NB4 (cell line): ENCODE data around the gene RNF112.

Experiments used
- CTCF ChIP-seq: IDR thresholded peaks from one replicate; pipeline ENCODE4 v1.5.1; 2012; ENCODE audit warnings: low read depth, low read length
- MYC ChIP-seq: IDR thresholded peaks from 2 replicates; pipeline ENCODE4 v1.6.1; 2011; ENCODE audit warnings: low read depth, low read length
- POLR2A ChIP-seq: IDR thresholded peaks from 2 replicates; pipeline ENCODE4 v1.6.1; 2011; ENCODE audit warnings: mild to moderate bottlenecking; ENCODE audit not compliant: insufficient read length; ENCODE audit errors: extremely low read depth
- TF ChIP-seq, protein P1 (sequence below): IDR thresholded peaks from 2 replicates; pipeline ENCODE4 v1.6.1; 2011; ENCODE audit warnings: low read depth, low read length

- TF ChIP-seq CTCF, result no peak
- no peak for TF ChIP-seq POLR2A
- no peak for TF ChIP-seq MYC
- TF ChIP-seq, protein P1, sequence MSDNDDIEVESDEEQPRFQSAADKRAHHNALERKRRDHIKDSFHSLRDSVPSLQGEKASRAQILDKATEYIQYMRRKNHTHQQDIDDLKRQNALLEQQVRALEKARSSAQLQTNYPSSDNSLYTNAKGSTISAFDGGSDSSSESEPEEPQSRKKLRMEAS, result no peak
Measured at GRCh38 chr17:19388791-19389785, 21.9 kb upstream of the RNF112 start.
